ENCODE measurements around the gene INPP5F.
A peak's percentile ranks its signal among the peaks of the same experiment; 100 is the strongest.
"Not testable (repeated sequence)": the region's sequence is repeated elsewhere in the genome, so short reads cannot be mapped to it uniquely, and the experiment has no call there.

INPP5F gene

GRCh38 chr10:119748871-119749270 lies 23.0 kb downstream of the INPP5F start:
- DNase-seq: no peak

- DNase-seq: no peak
Measured at GRCh38 chr10:119749455-119749854, 23.6 kb downstream of the INPP5F start.

GRCh38 chr10:119750391-119751230 lies 24.8 kb downstream of the INPP5F start:
- peak; percentile 63 to 74 for DNase-seq

GRCh38 chr10:119753309-119753708 lies 27.5 kb downstream of the INPP5F start:
- DNase-seq: no peak

GRCh38 chr10:119754085-119754484 lies 28.2 kb downstream of the INPP5F start:
- DNase-seq: no peak

- DNase-seq: no peak
Measured at GRCh38 chr10:119754936-119755335, 29.1 kb downstream of the INPP5F start.

- no peak for DNase-seq
Measured at GRCh38 chr10:119755446-119755845, 29.6 kb downstream of the INPP5F start.

GRCh38 chr10:119758448-119759195 lies 32.8 kb downstream of the INPP5F start:
- DNase-seq: no peak

- no peak for DNase-seq
Measured at GRCh38 chr10:119759832-119760231, 34.0 kb downstream of the INPP5F start.

- DNase-seq: no peak
Measured at GRCh38 chr10:119761106-119761505, 35.3 kb downstream of the INPP5F start.

GRCh38 chr10:119762035-119762434 lies 36.2 kb downstream of the INPP5F start:
- no peak for DNase-seq

- no peak for DNase-seq
Measured at GRCh38 chr10:119762805-119763798, 37.3 kb downstream of the INPP5F start.

GRCh38 chr10:119768455-119769094 lies 42.7 kb downstream of the INPP5F start:
- no peak for DNase-seq

GRCh38 chr10:119769886-119770285 lies 44.0 kb downstream of the INPP5F start:
- DNase-seq: no peak

- DNase-seq: no peak
Measured at GRCh38 chr10:119770928-119771327, 45.1 kb downstream of the INPP5F start.

- DNase-seq: no peak
Measured at GRCh38 chr10:119772334-119772733, 46.5 kb downstream of the INPP5F start.

GRCh38 chr10:119773041-119773440 lies 47.2 kb downstream of the INPP5F start:
- not testable (repeated sequence) for DNase-seq

GRCh38 chr10:119775529-119775928 lies 49.7 kb downstream of the INPP5F start:
- DNase-seq: no peak

GRCh38 chr10:119776536-119776935 lies 50.7 kb downstream of the INPP5F start:
- no peak for DNase-seq

GRCh38 chr10:119777686-119778085 lies 51.8 kb downstream of the INPP5F start:
- DNase-seq: no peak

GRCh38 chr10:119778776-119779445 lies 53.1 kb downstream of the INPP5F start:
- DNase-seq: no peak
